PC-9 (cell line): ENCODE measurements around the gene N4BP3.

Experiments
- CTCF ChIP-seq: fragments of 200-600 bp; sonication (generic); conservative IDR thresholded peaks from 2 replicates; pipeline ENCODE4 v1.6.1; 2017; ENCODE audit warnings: mixed run types, antibody characterized with exemption, mild to moderate bottlenecking, moderate library complexity
- EZH2 ChIP-seq: fragments of 200-600 bp; sonication (generic); IDR thresholded peaks from 2 replicates; pipeline ENCODE4 v1.8.0; 2017; ENCODE audit warnings: antibody characterized with exemption, low read depth

GRCh38 chr5:178086266-178086665, 27.1 kb upstream of the N4BP3 start:
- TF ChIP-seq CTCF: no peak
- TF ChIP-seq EZH2: no peak
